Stimulated activated CD8-positive, alpha-beta memory T cell treated with anti-CD3 and anti-CD28 coated beads, Interleukin-7, amount 100 ng/mL, for 4 hours (primary cell): ENCODE measurements around the gene RASSF9.

Experiments used
- DNase-seq, 2 donors: peaks; one replicate each; pipeline ENCODE4 v3.0.0-alpha.2; 2020; ENCODE audit warnings: low read depth in 2 of 2

The RASSF9 gene

DNA sequence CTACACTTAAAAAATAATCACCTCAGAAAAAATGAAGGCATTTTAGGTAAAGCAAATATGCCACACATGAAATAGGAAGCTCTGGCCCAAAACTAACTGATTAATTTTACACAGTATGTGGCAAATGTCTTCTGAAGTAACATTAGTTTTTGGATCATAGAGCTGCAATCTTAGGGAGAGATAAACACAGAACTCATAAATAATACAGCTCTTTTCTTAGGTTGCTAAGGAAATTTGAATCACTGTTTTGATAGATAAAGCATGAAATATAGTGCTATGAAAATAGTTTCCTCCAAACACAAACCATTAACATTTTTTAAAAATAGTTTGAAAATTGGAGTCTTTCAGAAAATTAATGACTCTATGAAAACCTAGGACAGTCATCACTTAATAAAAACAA lies 15.0 kb downstream of the RASSF9 start:
- DNase-seq = no peak

GRCh38 chr12:85820101-85820500 lies 16.1 kb downstream of the RASSF9 start:
- DNase-seq = no peak

DNA sequence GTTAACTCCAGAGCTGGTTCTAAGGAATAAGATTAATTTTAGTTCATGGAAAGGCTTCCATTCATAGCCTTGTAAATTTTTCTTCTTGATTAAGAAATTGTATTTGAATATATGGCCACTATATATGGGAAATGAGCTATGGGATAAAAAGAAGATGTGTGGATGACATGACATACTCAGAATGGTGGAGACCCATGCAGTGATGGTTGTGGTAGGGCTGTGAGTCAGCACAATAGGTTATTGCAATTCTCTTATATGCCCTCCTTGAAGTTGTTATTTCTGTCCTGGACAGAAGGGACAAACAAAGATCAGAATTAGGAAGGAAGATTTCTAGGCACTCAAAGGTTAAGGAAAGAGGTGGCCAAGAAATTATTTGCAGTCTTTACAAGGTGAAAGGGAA lies 21.5 kb downstream of the RASSF9 start:
- no peak for DNase-seq

DNA sequence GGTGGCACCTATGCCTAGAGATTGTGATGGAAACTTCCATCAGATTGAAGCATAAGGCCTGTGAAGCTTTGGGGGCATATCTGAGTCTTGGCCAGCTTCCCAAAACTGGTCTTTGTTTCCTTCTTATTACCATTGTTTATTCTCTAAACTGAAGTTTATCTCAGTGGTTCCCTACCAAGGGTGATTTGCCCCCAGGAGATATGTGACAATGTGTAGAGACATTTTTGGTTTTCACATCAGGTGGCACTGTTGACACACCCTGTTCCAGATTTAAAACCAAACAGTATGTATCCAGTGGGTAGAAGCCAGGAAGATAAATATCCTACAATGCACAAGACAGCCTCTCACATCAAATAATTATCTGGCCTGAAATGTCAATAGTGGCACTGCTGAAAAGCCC lies 22.1 kb downstream of the RASSF9 start:
- no peak for DNase-seq

DNA sequence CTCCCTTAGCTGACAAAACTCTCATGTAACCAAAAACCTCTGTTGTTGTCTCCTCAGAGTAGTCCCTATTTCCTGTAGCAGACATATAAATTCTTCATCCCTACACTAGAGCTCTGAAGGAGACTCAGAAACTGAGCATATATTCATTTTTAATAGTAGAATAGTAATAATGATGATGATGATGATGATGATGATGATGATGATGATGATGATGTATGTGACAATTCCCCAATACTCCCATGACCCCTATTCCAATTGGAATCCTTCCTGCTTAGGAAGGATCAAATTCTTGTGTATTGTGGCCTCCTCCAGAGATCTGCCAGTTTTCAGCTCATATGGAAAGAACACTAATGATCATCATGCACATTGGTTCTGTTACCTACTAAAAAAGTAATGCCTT lies 26.7 kb downstream of the RASSF9 start:
- no peak for DNase-seq

GRCh38 chr12:85807730-85808129 lies 28.5 kb downstream of the RASSF9 start:
- DNase-seq = no peak

- no peak for DNase-seq
Observed at GRCh38 chr12:85805654-85806053, 30.6 kb downstream of the RASSF9 start.

- no peak for DNase-seq
Observed at GRCh38 chr12:85804663-85805062, 31.5 kb downstream of the RASSF9 start.

DNA sequence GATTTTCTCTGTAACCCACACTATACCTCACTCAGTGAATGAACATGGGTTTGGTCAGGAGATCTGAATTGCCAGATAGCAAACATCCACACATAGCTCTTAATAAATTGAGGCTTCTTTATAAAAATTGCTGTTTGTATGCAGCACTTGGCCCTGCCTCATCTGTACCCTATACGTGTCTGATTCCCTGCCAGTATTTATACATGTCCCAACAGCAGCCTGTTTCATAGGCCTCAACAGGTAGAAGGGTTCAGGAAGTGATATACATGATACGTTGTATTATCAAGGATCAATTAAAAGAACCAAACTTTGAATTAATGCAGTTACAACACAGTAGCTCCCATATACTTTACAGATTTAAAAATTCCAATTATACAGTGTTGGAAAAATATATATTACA lies 32.3 kb downstream of the RASSF9 start:
- no peak for DNase-seq

GRCh38 chr12:85803231-85803630 lies 33.0 kb downstream of the RASSF9 start:
- no peak for DNase-seq

DNA sequence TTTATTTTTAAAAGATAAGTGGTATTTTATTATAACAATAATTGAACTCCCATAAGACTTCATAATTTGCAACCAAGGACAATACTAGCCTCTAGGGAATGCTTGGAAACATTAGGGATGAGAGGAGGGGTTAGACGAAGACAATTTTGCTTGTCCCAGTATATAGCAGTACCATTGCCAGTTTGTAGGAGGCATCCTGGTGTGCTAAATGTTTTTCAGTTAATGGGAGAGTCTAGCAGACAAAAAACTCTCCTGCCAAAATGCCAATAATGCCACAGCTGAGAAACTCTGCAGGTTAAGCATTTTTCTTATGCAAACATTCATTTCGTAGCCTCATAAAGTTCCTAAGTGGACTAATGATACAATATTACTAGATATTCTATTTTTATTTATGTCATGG lies 38.1 kb downstream of the RASSF9 start:
- DNase-seq = no peak

GRCh38 chr12:85796001-85796400 lies 40.2 kb downstream of the RASSF9 start:
- DNase-seq = no peak

GRCh38 chr12:85794531-85794930 lies 41.7 kb downstream of the RASSF9 start:
- DNase-seq = no peak

GRCh38 chr12:85784096-85784720 lies 52.0 kb downstream of the RASSF9 start:
- DNase-seq = no peak

DNA sequence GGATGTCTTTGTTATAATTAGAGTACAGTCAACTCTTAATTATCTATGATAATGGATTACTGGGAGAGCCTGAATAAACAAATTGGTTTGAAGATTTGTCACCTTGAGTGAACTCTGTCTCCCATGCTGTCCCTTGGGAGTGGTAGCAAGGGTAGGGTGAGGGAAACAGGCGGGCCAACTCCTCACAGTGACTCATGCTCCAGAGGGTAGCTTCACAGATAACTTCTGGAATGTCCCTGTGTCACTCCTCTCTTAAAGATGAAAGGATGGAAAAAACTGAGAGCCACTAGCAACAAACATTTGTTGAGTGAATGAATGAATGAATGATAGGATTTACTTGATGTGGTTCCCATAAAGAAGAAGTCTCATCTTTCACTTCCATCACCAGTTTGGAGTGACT lies 53.5 kb downstream of the RASSF9 start:
- DNase-seq = no peak

DNA sequence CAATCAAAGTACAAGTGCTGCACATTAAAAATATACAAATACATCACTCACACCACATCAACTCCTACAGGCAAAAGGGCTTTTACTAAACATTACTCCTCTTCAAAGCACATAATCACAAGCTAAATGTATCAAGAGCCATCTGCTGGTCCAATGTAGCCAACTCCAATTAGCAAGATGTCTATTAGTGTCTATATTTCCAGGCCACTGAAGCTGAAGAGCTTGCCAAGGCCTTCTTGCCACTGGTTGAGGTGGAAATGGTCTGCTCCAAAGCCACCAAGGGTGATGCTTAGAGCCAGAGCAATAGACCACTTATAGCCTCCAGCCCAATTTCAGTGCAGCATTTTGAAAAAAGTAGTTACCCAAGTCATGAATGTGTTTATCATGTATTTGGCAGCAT lies 54.4 kb downstream of the RASSF9 start:
- no peak for DNase-seq

DNA sequence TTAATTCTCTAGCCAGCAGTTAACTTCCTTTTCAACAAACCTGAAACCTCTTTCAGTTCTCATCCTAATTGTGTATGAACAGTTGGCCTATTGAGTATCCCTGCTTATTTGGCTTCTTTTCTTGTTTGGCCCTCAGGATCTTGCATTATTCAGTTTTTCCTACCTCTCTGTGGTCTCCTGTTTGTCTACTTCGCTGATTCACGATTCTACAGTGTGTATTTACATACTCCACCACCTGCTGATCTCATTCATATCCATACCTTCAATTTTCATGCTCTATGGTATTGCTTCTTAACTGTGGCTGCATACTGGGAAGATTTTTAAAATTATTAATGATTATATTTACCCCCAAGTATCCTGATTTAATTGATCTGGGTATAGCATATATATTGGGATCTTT lies 56.4 kb downstream of the RASSF9 start:
- no peak for DNase-seq

GRCh38 chr12:85775091-85775490 lies 61.1 kb downstream of the RASSF9 start:
- no peak for DNase-seq

GRCh38 chr12:85765453-85765869 lies 70.7 kb downstream of the RASSF9 start:
- no peak for DNase-seq

GRCh38 chr12:85759623-85760022 lies 76.6 kb downstream of the RASSF9 start:
- no peak for DNase-seq

- DNase-seq = no peak
Observed at GRCh38 chr12:85759091-85759490, 77.1 kb downstream of the RASSF9 start.

GRCh38 chr12:85755760-85756159 lies 80.4 kb downstream of the RASSF9 start:
- DNase-seq = no peak
